Common myeloid progenitor, CD34-positive (primary cell): ENCODE results near the gene TTLL13.
"Not testable (repeated sequence)": the region's sequence is repeated elsewhere in the genome, so short reads cannot be mapped to it uniquely, and the experiment has no call there.

Experiments
- CTCF ChIA-PET: fragments of 350-600 bp; sonication (Branson Sonifier 250); formaldehyde crosslinking; loops from one replicate; lab custom pipeline; 2021; ENCODE audit warnings: antibody characterized with exemption; lab: Charles Lee
- POLR2A ChIA-PET: fragments of 350-600 bp; sonication (Branson Sonifier 250); formaldehyde crosslinking; loops from one replicate; lab custom pipeline; 2021; ENCODE audit warnings: antibody characterized with exemption; lab: Charles Lee
- DNase-seq, 3 donors: peaks; one replicate each; pipeline versions ENCODE4 v3.0.0 to v3.0.0-alpha.2; 2013
- H3K27ac ChIP-seq, 2 experiments: 1 replicate in 1 of 2; 2 replicates in 1 of 2; pipeline ENCODE4 v1.7.0; 2013; ENCODE audit warnings: inconsistent platforms in 2 of 2, low read length in 2 of 2, mild to moderate bottlenecking in 2 of 2, low read depth in 1 of 2, moderate library complexity in 1 of 2; ENCODE audit not compliant: severe bottlenecking in 2 of 2, insufficient read depth in 1 of 2, poor library complexity in 1 of 2
- H3K27me3 ChIP-seq, 5 experiments: replicated peaks in 2 of 5; 1 replicate in 3 of 5; 2 replicates in 2 of 5; pipeline versions ENCODE4 v1.6.1 to v1.7.0; 2013; ENCODE audit warnings: low read length in 4 of 5, mild to moderate bottlenecking in 2 of 5, moderate library complexity in 2 of 5, inconsistent platforms in 1 of 5; ENCODE audit not compliant: insufficient read depth in 5 of 5, control insufficient read depth in 4 of 5
- H3K36me3 ChIP-seq, 4 experiments: 1 replicate in 2 of 4; 2 replicates in 2 of 4; pipeline versions ENCODE4 v1.6.1 to v1.7.0; 2013; ENCODE audit warnings: low read length in 3 of 4, control low read depth in 1 of 4, mild to moderate bottlenecking in 1 of 4; ENCODE audit not compliant: control insufficient read depth in 4 of 4, insufficient read depth in 4 of 4
- H3K4me1 ChIP-seq, 4 experiments: 1 replicate in 3 of 4; 2 replicates in 1 of 4; pipeline versions ENCODE4 v1.6.1 to v1.7.1; 2013; ENCODE audit warnings: low read length in 3 of 4, mild to moderate bottlenecking in 3 of 4, control low read depth in 1 of 4, inconsistent platforms in 1 of 4, moderate library complexity in 1 of 4; ENCODE audit not compliant: control insufficient read depth in 4 of 4, insufficient read depth in 4 of 4; ENCODE audit errors: control extremely low read depth in 1 of 4
- H3K4me3 ChIP-seq, 7 experiments: 1 replicate in 4 of 7; 2 replicates in 3 of 7; pipeline versions ENCODE4 v1.5.1 to v1.7.0; 2013; ENCODE audit warnings: mild to moderate bottlenecking in 7 of 7, low read length in 6 of 7, moderate library complexity in 6 of 7, inconsistent platforms in 2 of 7, low read depth in 2 of 7, control low read depth in 1 of 7; ENCODE audit not compliant: insufficient read depth in 4 of 7, control insufficient read depth in 1 of 7; ENCODE audit errors: extremely low read depth in 1 of 7
- H3K9me3 ChIP-seq, 5 experiments: 1 replicate in 4 of 5; 2 replicates in 1 of 5; pipeline versions ENCODE4 v1.6.1 to v1.7.1; 2013; ENCODE audit warnings: low read length in 4 of 5, mild to moderate bottlenecking in 2 of 5, inconsistent platforms in 1 of 5, low read depth in 1 of 5, moderate library complexity in 1 of 5; ENCODE audit not compliant: control insufficient read depth in 4 of 5, insufficient read depth in 2 of 5; ENCODE audit errors: control extremely low read depth in 1 of 5
- WGBS: methylation state at CpG from one replicate; pipeline ENCODE4 v1.1.5; 2013; ENCODE audit not compliant: insufficient coverage; 5-methylcytosine and 5-hydroxymethylcytosine counted together

Gene TTLL13

DNA sequence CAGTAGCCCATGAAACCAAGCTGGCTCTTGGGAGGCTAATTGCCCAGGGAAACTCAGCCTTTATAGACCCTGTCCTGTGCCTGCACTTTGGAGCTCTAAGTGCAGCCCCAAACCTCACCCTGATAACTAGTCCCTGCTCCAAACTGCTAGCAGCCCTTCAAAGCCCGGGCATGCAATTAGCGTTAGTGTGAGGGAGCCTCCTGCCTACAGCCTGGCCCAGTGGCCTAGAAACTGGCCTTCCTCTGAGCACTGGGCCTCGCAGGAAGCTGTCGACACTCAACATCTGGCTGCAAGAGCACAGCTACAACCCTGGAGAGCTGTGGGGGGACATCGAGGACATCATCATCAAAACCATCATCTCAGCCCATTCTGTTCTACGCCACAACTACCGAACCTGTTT is 8.4 kb downstream of the TTLL13 start:
- peaks cover 0 to 3% (median 0%) of the 10 kb centered on the region in 4 experiments for H3K4me1 ChIP-seq

DNA sequence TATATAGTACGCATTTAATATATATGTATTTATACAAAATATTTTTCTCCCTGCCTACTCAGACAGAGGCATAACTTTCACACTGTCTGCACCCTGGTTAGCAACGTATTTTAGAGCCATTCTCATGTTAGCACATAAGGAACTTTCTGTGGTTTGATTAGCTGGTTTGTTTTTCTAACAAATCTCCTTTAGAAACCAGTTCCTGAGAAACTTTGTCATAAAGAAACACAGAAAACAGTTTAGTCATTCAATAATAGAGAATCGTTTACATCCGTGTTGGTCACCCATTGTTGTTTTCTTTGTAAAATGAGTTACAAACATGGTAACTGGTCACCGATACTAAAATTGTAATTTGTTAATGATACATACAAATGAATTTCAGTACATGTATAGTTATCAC is 10.2 kb downstream of the TTLL13 start:
- CTCF ChIA-PET = interaction anchor here (1.4 to 1.7 kb wide), 2 partner anchors 11 to 28 kb away, joined by 3 read pairs; no protein-coding TSS in a partner anchor
- POLR2A ChIA-PET = no interaction called here

More for the DNA sequence above, 8.4 kb downstream of the TTLL13 start:
- POLR2A ChIA-PET = no interaction called here
- CTCF ChIA-PET = no interaction called here
- no peak overlapping the region for H3K4me3 ChIP-seq
- no peak for DNase-seq
- no peaks in the 10 kb centered on the region for H3K9me3 ChIP-seq
- no peak overlapping the region for H3K27ac ChIP-seq
- no peaks in the 10 kb centered on the region for H3K36me3 ChIP-seq
- H3K27me3 ChIP-seq = no peaks in the 10 kb centered on the region
- WGBS = 100% methylated on average over 6 of the region's 7 CpGs

DNA sequence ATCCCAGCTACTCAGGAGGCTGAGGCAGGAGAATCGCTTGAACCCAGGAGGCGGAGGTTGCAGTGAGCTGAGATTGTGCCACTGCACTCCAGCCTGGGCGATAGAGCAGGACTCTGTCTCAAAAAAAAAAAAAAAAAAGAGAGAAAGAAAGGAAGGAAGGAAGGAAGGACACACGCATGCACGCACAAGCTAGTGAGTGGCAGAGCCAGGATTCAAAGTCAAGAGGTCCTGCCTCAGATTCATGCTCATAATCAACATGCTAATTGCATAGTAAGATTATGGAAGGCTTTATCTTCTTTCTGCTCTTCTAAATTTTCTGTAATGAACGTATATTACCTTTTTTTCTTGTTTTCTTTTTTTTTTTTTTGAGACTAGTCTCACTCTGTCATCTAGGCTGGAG is 11.4 kb downstream of the TTLL13 start:
- H3K9me3 ChIP-seq, POLR2A ChIA-PET, H3K27ac ChIP-seq, H3K36me3 ChIP-seq, H3K4me3 ChIP-seq, H3K27me3 ChIP-seq, DNase-seq: not testable (repeated sequence)
- CTCF ChIA-PET = interaction anchor here (1.7 kb wide), 1 partner anchor 27 kb away, joined by 3 read pairs; no protein-coding TSS in a partner anchor
- H3K4me1 ChIP-seq = peaks cover 7 to 15% (median 12%) of the 10 kb centered on the region in 4 experiments
- WGBS = no CpG with 5 or more reads among the region's 6 CpGs

More for the DNA sequence above, 10.2 kb downstream of the TTLL13 start:
- no peak overlapping the region for H3K27ac ChIP-seq
- peaks cover 2 to 7% (median 5%) of the 10 kb centered on the region in 4 experiments for H3K4me1 ChIP-seq
- no CpG with 5 or more reads among the region's 5 CpGs for WGBS
- no peaks in the 10 kb centered on the region for H3K27me3 ChIP-seq
- H3K4me3 ChIP-seq = no peak overlapping the region
- H3K9me3 ChIP-seq = no peaks in the 10 kb centered on the region
- no peak for DNase-seq
- H3K36me3 ChIP-seq = no peaks in the 10 kb centered on the region

DNA sequence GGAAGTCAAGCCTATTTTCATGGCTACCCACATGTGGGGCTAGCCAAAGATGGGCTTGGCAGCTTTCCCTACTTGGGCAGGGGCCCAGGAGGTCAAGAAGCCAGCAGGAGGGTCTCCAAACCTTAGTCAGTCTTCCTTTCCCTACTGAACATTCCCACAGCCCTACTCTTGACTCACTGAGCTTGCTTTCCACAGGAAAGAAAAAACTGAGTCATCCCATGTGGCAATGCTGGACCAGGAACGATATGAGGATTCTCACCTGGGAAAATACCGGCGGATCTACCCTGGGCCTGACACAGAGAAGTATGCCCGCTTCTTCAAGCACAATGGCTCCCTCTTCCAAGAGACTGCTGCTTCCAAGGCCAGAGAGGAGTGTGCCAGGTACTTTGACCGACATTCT is 12.5 kb downstream of the TTLL13 start:
- H3K36me3 ChIP-seq = no peaks in the 10 kb centered on the region
- CTCF ChIA-PET = interaction anchor here (0.8 to 1.5 kb wide), 2 partner anchors 12 kb away, joined by 3 to 5 read pairs; partner anchors contain the start of gene TTLL13
- H3K4me3 ChIP-seq = no peak overlapping the region
- POLR2A ChIA-PET = no interaction called here
- no peak for DNase-seq
- no peak overlapping the region for H3K27ac ChIP-seq
- H3K9me3 ChIP-seq = no peaks in the 10 kb centered on the region
- no peaks in the 10 kb centered on the region for H3K27me3 ChIP-seq
- 100% methylated on average over 4 of the region's 5 CpGs for WGBS
- H3K4me1 ChIP-seq = peaks cover 10 to 25% (median 21%) of the 10 kb centered on the region in 4 experiments

DNA sequence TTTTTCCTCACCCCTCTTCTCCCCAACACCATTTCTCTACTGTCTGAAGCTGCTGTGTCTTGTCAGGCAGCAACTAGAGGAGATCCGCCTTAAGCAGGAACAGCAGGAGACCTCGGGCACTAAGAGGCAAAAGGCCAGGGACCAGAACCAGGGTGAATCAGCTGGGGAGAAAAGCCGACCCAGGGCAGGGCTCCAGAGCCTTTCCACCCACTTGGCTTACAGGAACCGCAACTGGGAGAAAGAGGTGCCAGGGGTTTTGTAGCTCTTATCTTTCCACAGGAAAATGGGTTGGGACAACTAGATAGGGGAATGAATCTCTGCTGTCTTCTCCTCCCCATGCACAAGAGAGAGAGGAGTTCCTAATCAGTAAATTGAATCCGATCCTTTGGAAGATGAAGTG is 13.1 kb downstream of the TTLL13 start:
- no peaks in the 10 kb centered on the region for H3K9me3 ChIP-seq
- DNase-seq = no peak
- ChIA-PET POLR2A (no interaction called here), CTCF (interaction anchor here (1.3 to 1.5 kb wide), 3 partner anchors 13 to 41 kb away, joined by 3 to 5 read pairs (median 3); partner anchors contain the start of gene TTLL13)
- H3K27ac ChIP-seq = no peak overlapping the region
- 100% methylated on average over 4 of the region's 5 CpGs for WGBS
- H3K4me3 ChIP-seq = no peak overlapping the region
- H3K27me3 ChIP-seq = no peaks in the 10 kb centered on the region
- H3K4me1 ChIP-seq = peaks cover 16 to 32% (median 26%) of the 10 kb centered on the region in 4 experiments
- H3K36me3 ChIP-seq = peaks cover 0 to under 1% (median under 1%) of the 10 kb centered on the region in 4 experiments

DNA sequence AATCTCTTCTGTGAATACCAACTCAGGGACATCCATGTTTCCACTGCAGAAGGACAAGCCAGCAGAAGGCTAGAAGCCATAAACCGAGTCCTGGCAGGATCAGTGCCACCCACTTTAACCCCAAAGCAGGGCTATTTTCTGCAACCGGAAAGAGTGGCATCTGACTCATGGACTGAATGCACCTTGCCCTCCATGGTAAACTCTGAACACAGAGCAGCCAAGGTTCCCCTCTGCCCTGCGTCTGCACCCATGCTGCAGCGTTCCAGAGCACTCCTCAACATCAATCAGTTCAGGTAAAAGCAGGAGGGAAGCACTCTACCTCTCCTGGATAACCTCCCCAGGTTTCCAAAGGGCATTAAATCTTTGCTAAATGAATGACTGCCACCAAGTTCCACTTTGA is 15.3 kb downstream of the TTLL13 start:
- ChIA-PET POLR2A (no interaction called here), CTCF (no interaction called here)
- peaks cover 5 to 13% (median 9%) of the 10 kb centered on the region in 4 experiments for H3K36me3 ChIP-seq
- H3K4me3 ChIP-seq = peak overlapping the region in 6 of 7 experiments; percentile 82 to 93 (median 86)
- peak in 2 of 3 donors; percentile 20 to 45 for DNase-seq
- 48% methylated on average over 4 of the region's 4 CpGs for WGBS
- peaks cover 21 to 36% (median 33%) of the 10 kb centered on the region in 4 experiments for H3K4me1 ChIP-seq
- no peaks in the 10 kb centered on the region for H3K9me3 ChIP-seq
- peak overlapping the region; percentile 87 to 94 for H3K27ac ChIP-seq
- no peaks in the 10 kb centered on the region for H3K27me3 ChIP-seq

DNA sequence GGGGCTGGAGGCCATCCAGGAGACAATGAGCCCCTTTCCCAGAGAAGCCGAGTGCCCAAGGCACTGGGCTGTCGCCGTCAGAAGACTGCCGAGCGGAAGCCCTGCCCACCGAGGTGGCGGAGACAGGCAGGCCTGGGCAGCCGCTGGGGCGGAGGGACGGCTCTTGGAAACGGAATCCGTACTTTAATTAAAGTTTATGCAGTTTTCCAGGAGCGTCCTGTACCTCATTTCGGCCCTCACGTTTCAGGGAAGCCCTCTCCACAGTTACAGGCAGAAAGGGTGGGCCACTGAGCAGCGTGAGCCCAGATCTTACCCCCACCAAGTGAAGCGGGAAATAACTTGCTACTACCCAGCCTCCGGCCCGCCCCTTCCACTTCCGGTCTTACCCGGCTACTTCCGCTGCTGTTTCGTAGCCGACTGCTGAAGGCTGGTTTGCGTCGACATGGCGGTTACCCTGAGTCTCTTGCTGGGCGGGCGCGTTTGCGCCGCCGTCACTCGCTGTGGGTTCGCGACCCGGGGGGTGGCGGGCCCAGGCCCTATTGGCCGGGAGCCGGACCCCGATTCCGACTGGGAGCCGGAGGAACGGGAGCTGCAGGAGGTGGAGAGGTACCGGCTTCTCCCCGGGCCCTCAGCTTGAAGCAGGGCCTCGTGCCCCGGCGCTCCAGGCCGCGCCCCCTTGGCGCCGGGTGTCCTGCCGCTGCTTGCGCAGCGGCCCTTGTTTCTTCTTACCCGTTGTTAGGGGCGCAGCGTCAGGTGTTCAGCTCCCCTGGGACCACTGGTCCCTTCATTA is 16.1 kb downstream of the TTLL13 start, which contains the start of gene NGRN:
Gene NGRN, plus strand, starts transcription at position 402 of the 790 bp plus-strand sequence. Its CDS starts 41 bp downstream, at position 443.
- Histone ChIP-seq H3K4me3 (peak within 1 kb of the TSS; percentile 63 to 93 (median 84)), H3K36me3 (peaks cover 5 to 21% (median 15%) of the 10 kb centered on the region in 4 experiments), H3K27me3 (no peaks in the 10 kb centered on the region), H3K27ac (peak within 1 kb of the TSS; percentile 87 to 94), H3K4me1 (peaks cover 21 to 36% (median 33%) of the 10 kb centered on the region in 4 experiments), H3K9me3 (no peaks in the 10 kb centered on the region)
- POLR2A ChIA-PET = interaction anchor here (1.0 to 1.2 kb wide), 3 partner anchors 10 to 32 kb away, joined by 3 to 4 read pairs (median 3); partner anchors contain the start of genes CIB1, GDPGP1 and TTLL13
- DNase-seq = peak; percentile 92 to 97 (median 95)
- CTCF ChIA-PET = interaction anchor here (1.4 kb wide), 1 partner anchor 44 kb away, joined by 4 read pairs; no protein-coding TSS in a partner anchor
- WGBS = under 1% methylated on average over 47 of the region's 59 CpGs
